Upper lobe of right lung (tissue), 1 donor: ENCODE measurements around the gene FARP1. TPM values are rescaled to one million over a fixed set of nuclear protein-coding genes. Genes with fewer than 3 reads are reported as not detected.

ENCODE experiments used
- ATAC-seq: fragments of 200-7000 bp; cut with Tn5 transposase; one replicate; pipeline ENCODE4 v1.9.1; 2020; ENCODE audit warnings: mild to moderate bottlenecking, moderate library complexity
- DNase-seq: peaks from one replicate; pipeline ENCODE4 v3.0.0-alpha.2; 2020
- H3K27ac ChIP-seq: fragments of 200-600 bp; one replicate; pipeline ENCODE4 v1.8.0; 2022
- H3K27me3 ChIP-seq: fragments of 200-600 bp; one replicate; pipeline ENCODE4 v1.8.0; 2022; ENCODE audit warnings: mild to moderate bottlenecking
- H3K36me3 ChIP-seq: fragments of 200-600 bp; one replicate; pipeline ENCODE4 v1.8.0; 2022
- H3K4me1 ChIP-seq: fragments of 200-600 bp; one replicate; pipeline ENCODE4 v1.8.0; 2022
- H3K4me3 ChIP-seq: fragments of 200-600 bp; one replicate; pipeline ENCODE4 v1.8.0; 2022; ENCODE audit warnings: mild to moderate bottlenecking
- H3K9me3 ChIP-seq: fragments of 200-600 bp; one replicate; pipeline ENCODE4 v1.8.0; 2022
- intact Hi-C: fragments of 100-400 bp; cut with DNase I; formaldehyde crosslinking; loops from one replicate; pipeline ENCODE4 v1.11.0; 2022
- total RNA-seq: library from RNA; stranded (reverse); fragmentation: NEBNext Ultra II Directional; extraction: Animal tissue kit (Norgen Biotek cat#: 25700); gene quantifications from one replicate; pipeline ENCODE4 v1.2.1, GENCODE V29; 2021
- TF ChIP-seq, protein P1 (sequence below): fragments of 200-600 bp; IDR thresholded peaks from one replicate; pipeline ENCODE4 v1.8.0; 2022; ENCODE audit warnings: antibody characterized with exemption
- donor health status: DM: no; HTN: yes; CAD: no; lungs with severe emphysema.

The FARP1 gene
- total RNA-seq, 1 donor from 2014 or later, result 95.9 TPM

DNA sequence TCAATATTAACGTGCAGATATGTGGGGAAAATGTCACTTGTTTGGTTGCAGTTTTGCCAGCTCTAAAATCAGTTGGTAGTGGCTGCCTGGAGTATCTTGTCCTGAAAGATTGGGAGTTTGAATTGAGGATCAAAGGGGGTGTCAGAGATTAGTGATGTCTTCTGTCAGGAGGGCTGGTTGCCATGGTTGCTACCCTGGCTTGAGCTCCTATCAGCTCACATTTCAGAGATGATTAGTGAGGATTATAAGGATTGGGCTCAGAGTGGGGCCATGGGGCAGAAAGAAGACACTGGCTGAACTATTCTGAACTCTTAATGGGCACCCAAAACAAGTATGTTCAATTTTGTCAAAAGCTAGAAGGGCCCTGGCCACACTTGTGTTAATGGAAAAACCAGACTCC is 129.7 kb downstream of the FARP1 start:
- Histone ChIP-seq H3K27ac (no peak overlapping the region), H3K4me3 (no peak overlapping the region), H3K36me3 (no peaks in the 10 kb centered on the region), H3K9me3 (no peaks in the 10 kb centered on the region), H3K27me3 (no peaks in the 10 kb centered on the region), H3K4me1 (peaks cover 13% of the 10 kb centered on the region)
- TF ChIP-seq, protein P1, sequence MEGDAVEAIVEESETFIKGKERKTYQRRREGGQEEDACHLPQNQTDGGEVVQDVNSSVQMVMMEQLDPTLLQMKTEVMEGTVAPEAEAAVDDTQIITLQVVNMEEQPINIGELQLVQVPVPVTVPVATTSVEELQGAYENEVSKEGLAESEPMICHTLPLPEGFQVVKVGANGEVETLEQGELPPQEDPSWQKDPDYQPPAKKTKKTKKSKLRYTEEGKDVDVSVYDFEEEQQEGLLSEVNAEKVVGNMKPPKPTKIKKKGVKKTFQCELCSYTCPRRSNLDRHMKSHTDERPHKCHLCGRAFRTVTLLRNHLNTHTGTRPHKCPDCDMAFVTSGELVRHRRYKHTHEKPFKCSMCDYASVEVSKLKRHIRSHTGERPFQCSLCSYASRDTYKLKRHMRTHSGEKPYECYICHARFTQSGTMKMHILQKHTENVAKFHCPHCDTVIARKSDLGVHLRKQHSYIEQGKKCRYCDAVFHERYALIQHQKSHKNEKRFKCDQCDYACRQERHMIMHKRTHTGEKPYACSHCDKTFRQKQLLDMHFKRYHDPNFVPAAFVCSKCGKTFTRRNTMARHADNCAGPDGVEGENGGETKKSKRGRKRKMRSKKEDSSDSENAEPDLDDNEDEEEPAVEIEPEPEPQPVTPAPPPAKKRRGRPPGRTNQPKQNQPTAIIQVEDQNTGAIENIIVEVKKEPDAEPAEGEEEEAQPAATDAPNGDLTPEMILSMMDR, result no peak
- intact Hi-C loops, result no loop called here
- ATAC-seq, result no peak
- no peak for DNase-seq

DNA sequence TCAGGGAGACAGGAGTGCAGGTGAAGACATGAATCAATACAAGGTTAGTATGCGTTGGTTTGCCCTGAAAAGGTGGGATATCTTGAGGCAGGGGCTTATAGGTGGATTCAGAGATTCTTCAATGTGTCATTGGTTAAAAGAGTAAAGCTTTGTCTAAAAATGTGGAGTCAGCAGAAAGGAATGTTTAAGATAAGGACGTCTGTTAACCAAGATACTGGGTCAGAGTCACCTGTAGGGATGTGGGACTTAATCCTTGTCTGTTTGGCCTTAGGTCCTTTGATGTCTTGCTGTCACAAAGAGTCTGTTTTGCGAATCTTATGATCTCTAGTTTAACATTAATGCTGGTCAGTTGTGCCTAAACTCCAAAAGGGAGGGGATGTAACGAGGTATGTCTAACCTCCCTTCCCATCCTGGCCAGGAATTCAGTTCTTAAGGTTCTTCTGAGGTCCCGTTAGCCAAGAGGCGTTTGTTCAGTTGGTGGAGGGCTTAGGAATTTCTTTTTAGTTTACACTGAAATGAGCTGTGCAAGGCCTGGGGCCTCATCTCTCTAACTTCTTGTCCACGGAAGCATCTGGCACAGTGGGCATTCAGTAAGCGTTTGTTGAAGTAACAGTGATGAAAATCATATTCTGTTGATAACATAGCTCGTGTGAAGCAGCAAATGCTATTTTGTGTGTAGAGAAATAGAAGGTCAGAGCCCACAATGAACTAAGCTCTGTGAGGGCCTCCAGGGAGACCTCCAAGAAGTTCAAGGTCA is 130.4 kb downstream of the FARP1 start:
- H3K36me3 ChIP-seq, result no peaks in the 10 kb centered on the region
- intact Hi-C loops, result no loop called here
- TF ChIP-seq, protein P1, result no peak
- no peaks in the 10 kb centered on the region for H3K9me3 ChIP-seq
- no peak overlapping the region for H3K4me3 ChIP-seq
- ATAC-seq (no peak), DNase-seq (no peak)
- H3K27ac ChIP-seq, result no peak overlapping the region
- peaks cover 11% of the 10 kb centered on the region for H3K4me1 ChIP-seq
- H3K27me3 ChIP-seq, result no peaks in the 10 kb centered on the region

DNA sequence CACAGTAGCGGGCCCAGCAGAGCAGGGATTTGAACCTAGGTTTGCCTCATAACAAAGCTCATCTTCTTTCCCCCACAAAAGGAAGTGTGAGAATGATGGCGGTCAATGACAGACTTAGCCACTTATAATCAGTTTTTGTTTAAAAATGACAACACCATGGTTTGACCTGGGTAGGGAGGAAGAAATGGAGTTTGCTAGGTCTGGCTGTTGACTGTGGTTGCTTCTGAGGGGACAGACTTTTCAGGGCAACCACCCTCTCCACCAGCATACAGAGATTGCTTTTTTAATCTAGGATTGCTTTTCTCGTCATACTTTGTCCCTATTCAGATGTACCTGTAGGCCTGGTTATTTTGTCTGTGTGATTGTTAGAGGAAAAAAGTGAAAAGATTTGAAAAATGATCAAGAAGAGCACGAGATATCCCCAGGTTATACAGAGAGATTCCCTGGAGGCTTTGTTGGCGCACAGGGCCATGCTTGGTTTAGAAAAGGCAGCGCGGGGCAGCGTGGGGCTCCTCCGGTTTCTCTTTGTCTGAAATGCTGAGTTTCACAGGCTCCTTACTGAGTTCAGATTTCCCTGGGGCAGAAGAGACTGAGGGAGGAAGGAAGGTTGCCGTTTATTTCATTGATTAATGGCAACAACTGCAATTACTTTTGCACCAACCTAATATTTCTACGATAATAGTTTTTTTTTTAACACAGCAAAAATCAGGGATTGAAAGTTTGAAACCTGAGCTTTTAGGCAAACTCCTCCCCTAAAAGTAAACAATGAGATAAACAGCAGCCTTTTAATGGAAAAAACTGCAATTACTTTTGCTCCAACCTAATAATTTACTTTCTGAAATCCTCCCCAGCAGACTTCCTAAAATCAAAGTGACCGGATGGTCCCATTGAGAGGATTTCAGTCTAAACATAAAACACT is 131.2 kb downstream of the FARP1 start:
- ATAC-seq, result no peak
- Histone ChIP-seq H3K27ac (no peak overlapping the region), H3K36me3 (no peaks in the 10 kb centered on the region), H3K27me3 (no peaks in the 10 kb centered on the region), H3K4me1 (peaks cover 10% of the 10 kb centered on the region), H3K4me3 (no peak overlapping the region), H3K9me3 (no peaks in the 10 kb centered on the region)
- intact Hi-C loops, result no loop called here
- TF ChIP-seq, protein P1, result no peak
- no peak for DNase-seq

DNA sequence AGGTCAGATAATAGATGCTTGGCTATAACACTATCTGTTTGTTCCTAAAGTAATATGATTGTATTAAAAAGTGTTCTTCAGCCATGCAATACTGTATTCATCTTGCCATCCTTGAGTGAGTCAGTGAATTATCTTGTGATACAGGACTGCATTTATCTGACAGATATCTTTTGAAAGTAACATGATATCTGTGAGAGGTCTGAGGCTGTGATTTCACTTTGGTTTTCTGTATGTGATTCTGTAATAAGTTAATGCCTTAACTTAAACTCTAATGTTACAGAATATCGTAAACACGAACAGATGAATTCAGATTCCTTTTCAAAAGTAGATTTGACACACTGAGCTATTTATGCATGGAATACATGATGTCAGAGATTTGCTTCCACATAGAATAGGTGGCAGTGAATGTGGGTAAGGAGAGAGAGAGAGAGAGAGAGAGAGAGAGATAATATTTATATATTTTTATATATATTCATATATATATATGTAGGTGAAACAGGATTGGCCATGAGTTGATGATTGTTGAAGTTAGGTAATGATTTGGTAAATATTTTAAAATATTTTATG is 132.1 kb downstream of the FARP1 start:
- no peaks in the 10 kb centered on the region for H3K27me3 ChIP-seq
- ATAC-seq (no peak), DNase-seq (no peak)
- no peaks in the 10 kb centered on the region for H3K9me3 ChIP-seq
- H3K36me3 ChIP-seq, result no peaks in the 10 kb centered on the region
- H3K27ac ChIP-seq, result no peak overlapping the region
- peaks cover 10% of the 10 kb centered on the region for H3K4me1 ChIP-seq
- intact Hi-C loops, result no loop called here
- no peak overlapping the region for H3K4me3 ChIP-seq
- TF ChIP-seq, protein P1, result no peak

DNA sequence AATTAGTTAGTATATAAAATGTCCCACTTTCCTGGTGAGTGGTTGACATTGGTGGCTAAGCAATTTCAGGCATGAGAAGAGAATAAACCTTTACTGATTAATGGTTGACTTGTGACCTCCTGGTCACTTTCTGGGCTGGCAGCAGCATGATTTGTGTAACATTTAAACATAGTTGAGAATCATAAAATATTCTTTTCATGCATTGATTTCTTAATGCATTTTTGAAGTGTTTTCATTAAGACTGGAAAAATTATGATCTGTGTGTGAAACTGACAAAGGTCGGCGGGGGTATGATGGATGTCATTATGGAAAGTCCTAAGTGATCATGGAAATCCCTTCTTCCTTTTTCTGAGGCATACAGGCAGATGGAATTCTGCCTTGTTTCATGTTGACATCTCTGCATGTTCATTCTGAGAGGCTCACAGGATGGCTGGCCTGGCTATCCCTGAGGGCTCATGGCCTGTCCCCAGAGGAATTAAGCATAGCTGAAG is 132.8 kb downstream of the FARP1 start:
- ATAC-seq, result no peak
- H3K9me3 ChIP-seq, result no peaks in the 10 kb centered on the region
- peaks cover 10% of the 10 kb centered on the region for H3K4me1 ChIP-seq
- H3K4me3 ChIP-seq, result no peak overlapping the region
- TF ChIP-seq, protein P1, result no peak
- no peaks in the 10 kb centered on the region for H3K27me3 ChIP-seq
- intact Hi-C loops, result no loop called here
- no peaks in the 10 kb centered on the region for H3K36me3 ChIP-seq
- H3K27ac ChIP-seq, result no peak overlapping the region
- no peak for DNase-seq
